Measurements from ENCODE around the gene SLC5A1.

GRCh38 chr22:32082331-32082730 lies 39.3 kb downstream of the SLC5A1 start:
- TF ChIP-seq GATA2 (IDR thresholded peaks at IDR 0.05; ENCODE audit: low read depth, low read length) (no peak), GATA3 (IDR thresholded peaks at IDR 0.05; ENCODE audit: low read depth, low read length) (no peak)
